HG03280 (cell line): ENCODE results near the gene ZNF414.
A peak's percentile ranks its signal among the peaks of the same experiment; 100 is the strongest.
"Not testable (repeated sequence)": the region's sequence is repeated elsewhere in the genome, so short reads cannot be mapped to it uniquely, and the experiment has no call there.

Experiments
- ATAC-seq: cut with Tn5 transposase; IDR thresholded peaks from one replicate; pipeline ENCODE4 v1.9.1; 2021; ENCODE audit warnings: mild to moderate bottlenecking, moderate library complexity; ENCODE audit not compliant: unreplicated experiment

Gene ZNF414

GRCh38 chr19:8513687-8514504 is at the start of gene ZNF414:
Gene ZNF414 (minus strand): TSS chr19:8514167. CDS start chr19:8514046, 121 bp downstream.
- peak; percentile 84 for ATAC-seq

- ATAC-seq = no peak
Measured at GRCh38 chr19:8561075-8561764, 47.3 kb upstream of the ZNF414 start.

- no peak for ATAC-seq
Measured at GRCh38 chr19:8558325-8558724, 44.4 kb upstream of the ZNF414 start.

GRCh38 chr19:8557642-8558238 is 43.8 kb upstream of the ZNF414 start:
- ATAC-seq = no peak

- ATAC-seq = not testable (repeated sequence)
Measured at GRCh38 chr19:8553729-8554128, 39.8 kb upstream of the ZNF414 start.

GRCh38 chr19:8552810-8553209 is 38.8 kb upstream of the ZNF414 start:
- ATAC-seq = no peak

- no peak for ATAC-seq
Measured at GRCh38 chr19:8550070-8550469, 36.1 kb upstream of the ZNF414 start.

- no peak for ATAC-seq
Measured at GRCh38 chr19:8545743-8546142, 31.8 kb upstream of the ZNF414 start.

- no peak for ATAC-seq
Measured at GRCh38 chr19:8544168-8544567, 30.2 kb upstream of the ZNF414 start.

- ATAC-seq = no peak
Measured at GRCh38 chr19:8539621-8540149, 25.7 kb upstream of the ZNF414 start.

- ATAC-seq = no peak
Measured at GRCh38 chr19:8537099-8537498, 23.1 kb upstream of the ZNF414 start.

- no peak for ATAC-seq
Measured at GRCh38 chr19:8536282-8536681, 22.3 kb upstream of the ZNF414 start.

GRCh38 chr19:8532225-8532624 is 18.3 kb upstream of the ZNF414 start:
- no peak for ATAC-seq

GRCh38 chr19:8531470-8531869 is 17.5 kb upstream of the ZNF414 start:
- no peak for ATAC-seq

GRCh38 chr19:8530061-8530679 is 16.2 kb upstream of the ZNF414 start:
- ATAC-seq = no peak

GRCh38 chr19:8529369-8530006 is 15.5 kb upstream of the ZNF414 start:
- no peak for ATAC-seq

- ATAC-seq = no peak
Measured at GRCh38 chr19:8528500-8528899, 14.5 kb upstream of the ZNF414 start.

- no peak for ATAC-seq
Measured at GRCh38 chr19:8526345-8527091, 12.6 kb upstream of the ZNF414 start.

GRCh38 chr19:8525401-8525684 is 11.4 kb upstream of the ZNF414 start:
- no peak for ATAC-seq

- ATAC-seq = no peak
Measured at GRCh38 chr19:8519388-8519787, 5.4 kb upstream of the ZNF414 start.
